Vagina (tissue), 2 donors: ENCODE data around the gene NLGN2. TPM values are rescaled to one million over a fixed set of nuclear protein-coding genes. Genes with fewer than 3 reads are reported as not detected.

Experiments used
- DNase-seq, 2 donors: peaks; one replicate each; pipeline ENCODE4 v3.0.0-alpha.2; 2017; ENCODE audit errors: extremely low spot score in 2 of 2
- H3K27ac ChIP-seq: fragments of 200-600 bp; sonication (generic); one replicate; pipeline ENCODE4 v1.5.1; 2019
- H3K27me3 ChIP-seq: fragments of 200-600 bp; sonication (generic); one replicate; pipeline ENCODE4 v1.5.1; 2019
- H3K36me3 ChIP-seq, 2 donors: fragments of 200-600 bp; sonication (generic); one replicate each; pipeline ENCODE4 v1.5.1; 2017 to 2019
- H3K4me1 ChIP-seq: fragments of 200-600 bp; sonication (generic); one replicate; pipeline ENCODE4 v1.5.1; 2019
- H3K4me3 ChIP-seq, 2 donors: fragments of 200-600 bp; sonication (generic); 1 replicate in 1 of 2; 2 replicates in 1 of 2; pipeline ENCODE4 v1.5.1; 2016 to 2019
- H3K9me3 ChIP-seq: fragments of 200-600 bp; sonication (generic); one replicate; pipeline ENCODE4 v1.5.1; 2019
- POLR2A ChIP-seq, 2 donors: fragments of 450-650 bp; IDR thresholded peaks; one replicate each; pipeline ENCODE4 v1.6.1; 2017; ENCODE audit warnings: antibody characterized with exemption in 2 of 2, mild to moderate bottlenecking in 2 of 2, moderate library complexity in 2 of 2
- POLR2AphosphoS5 ChIP-seq, 2 donors: sonication (generic); formaldehyde crosslinking; IDR thresholded peaks; one replicate each; pipeline ENCODE4 v1.9.0; 2017; ENCODE audit warnings: antibody characterized with exemption in 2 of 2, mild to moderate bottlenecking in 2 of 2, low read depth in 1 of 2; ENCODE audit not compliant: insufficient read depth in 1 of 2
- intact Hi-C: fragments of 100-400 bp; cut with DNase I; formaldehyde crosslinking; loops from one replicate; pipeline ENCODE4 v1.15.1; 2023
- total RNA-seq: library from RNA; depleted of rRNA; stranded (reverse); fragments of >200 nt; gene quantifications from one replicate; pipeline ENCODE4 v1.2.3, GENCODE V29; 2016
- TF ChIP-seq, protein P1 (sequence below), 3 experiments: fragments of 450-650 bp in 2 of 3; fragments of 200-600 bp in 1 of 3; sonication (generic) in 1 of 3; IDR thresholded peaks; one replicate each; pipeline ENCODE4 v1.5.1; 2017 to 2019; ENCODE audit warnings: antibody characterized with exemption in 3 of 3, mild to moderate bottlenecking in 2 of 3, moderate library complexity in 2 of 3

Gene NLGN2
- total RNA-seq, 1 donor from 2014 or later: 25.5 TPM

DNA sequence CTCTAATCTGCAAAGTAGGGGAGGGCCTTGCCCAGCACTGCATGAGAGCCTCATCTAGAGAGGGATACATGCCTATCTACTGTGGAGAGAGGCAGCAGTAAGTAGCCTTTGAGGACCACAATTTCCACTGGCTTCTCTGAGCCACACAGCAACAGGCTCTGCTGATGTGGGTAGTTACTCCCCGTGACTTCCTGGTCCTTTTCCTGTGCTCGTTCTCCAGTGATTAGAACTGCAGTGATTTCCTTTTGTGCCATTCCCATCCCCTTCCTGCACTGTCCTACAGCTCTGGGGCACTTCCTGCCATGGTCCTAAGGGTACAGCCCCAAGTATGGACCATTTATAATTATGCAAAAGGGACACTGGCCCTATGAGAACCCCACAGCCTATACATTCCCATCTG lies 16.3 kb upstream of the NLGN2 start:
- Histone ChIP-seq H3K27me3 (no peaks in the 10 kb centered on the region), H3K27ac (no peak overlapping the region), H3K9me3 (no peaks in the 10 kb centered on the region), H3K36me3 (peaks cover 0 to 16% of the 10 kb centered on the region in 2 donors), H3K4me3 (no peak overlapping the region), H3K4me1 (peaks cover 23% of the 10 kb centered on the region)
- TF ChIP-seq POLR2AphosphoS5 (IDR thresholded peaks at IDR 0.05; ENCODE audit: insufficient read depth in 1 of 2, low read depth in 1 of 2): no peak
- no peak for TF ChIP-seq POLR2A (IDR thresholded peaks at IDR 0.05)
- TF ChIP-seq, protein P1, sequence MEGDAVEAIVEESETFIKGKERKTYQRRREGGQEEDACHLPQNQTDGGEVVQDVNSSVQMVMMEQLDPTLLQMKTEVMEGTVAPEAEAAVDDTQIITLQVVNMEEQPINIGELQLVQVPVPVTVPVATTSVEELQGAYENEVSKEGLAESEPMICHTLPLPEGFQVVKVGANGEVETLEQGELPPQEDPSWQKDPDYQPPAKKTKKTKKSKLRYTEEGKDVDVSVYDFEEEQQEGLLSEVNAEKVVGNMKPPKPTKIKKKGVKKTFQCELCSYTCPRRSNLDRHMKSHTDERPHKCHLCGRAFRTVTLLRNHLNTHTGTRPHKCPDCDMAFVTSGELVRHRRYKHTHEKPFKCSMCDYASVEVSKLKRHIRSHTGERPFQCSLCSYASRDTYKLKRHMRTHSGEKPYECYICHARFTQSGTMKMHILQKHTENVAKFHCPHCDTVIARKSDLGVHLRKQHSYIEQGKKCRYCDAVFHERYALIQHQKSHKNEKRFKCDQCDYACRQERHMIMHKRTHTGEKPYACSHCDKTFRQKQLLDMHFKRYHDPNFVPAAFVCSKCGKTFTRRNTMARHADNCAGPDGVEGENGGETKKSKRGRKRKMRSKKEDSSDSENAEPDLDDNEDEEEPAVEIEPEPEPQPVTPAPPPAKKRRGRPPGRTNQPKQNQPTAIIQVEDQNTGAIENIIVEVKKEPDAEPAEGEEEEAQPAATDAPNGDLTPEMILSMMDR (IDR thresholded peaks at IDR 0.05): no peak
- no peak for DNase-seq
- intact Hi-C loops: loop anchor here (5.0 kb wide), 1 partner anchor 96 kb away; no protein-coding TSS in a partner anchor

DNA sequence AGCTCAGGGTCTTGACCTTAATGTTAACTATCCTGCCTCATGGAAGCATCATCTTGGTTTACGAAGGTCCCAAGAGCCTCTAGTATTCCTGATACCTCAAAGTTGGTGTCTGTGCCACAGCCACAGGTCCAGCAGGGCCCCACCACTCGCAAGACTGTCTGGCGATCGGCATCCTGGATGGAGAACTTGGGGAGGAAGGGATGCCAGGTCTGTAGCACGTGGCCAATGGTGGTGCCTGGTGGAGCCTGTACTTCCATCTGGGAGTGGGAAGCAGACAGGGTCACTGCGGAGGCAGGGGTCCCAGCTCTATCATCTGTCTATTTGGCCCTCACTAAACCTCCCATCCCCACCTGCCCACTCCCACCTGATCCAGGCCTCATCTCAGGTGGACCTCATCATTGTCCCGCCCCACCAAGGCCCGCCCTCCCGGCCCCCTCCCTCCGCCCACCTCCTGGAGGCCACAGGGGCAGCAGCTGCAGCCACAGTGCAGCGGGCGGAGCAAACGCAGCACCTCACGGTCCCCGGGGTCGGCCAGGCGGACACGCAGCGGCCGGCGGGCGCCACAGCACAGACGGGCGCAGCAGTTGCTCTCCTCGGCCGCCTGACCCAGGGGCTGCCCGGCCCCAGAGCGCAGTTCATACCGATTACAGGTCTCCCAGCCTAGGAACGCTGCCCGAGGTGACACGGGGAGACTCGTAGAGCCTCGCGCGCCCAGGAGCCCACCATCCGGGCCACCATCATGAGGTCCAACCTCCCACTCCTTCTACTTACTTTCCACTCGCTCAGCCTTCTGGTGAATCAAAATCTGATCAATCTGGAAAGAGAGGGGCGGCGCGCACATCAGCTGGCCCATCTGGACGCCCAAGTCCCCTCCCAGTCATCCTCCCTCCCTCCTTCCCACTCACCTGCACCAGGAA lies 14.7 kb upstream of the NLGN2 start:
- Histone ChIP-seq H3K4me3 (peak overlapping the region; percentile 60 to 94), H3K4me1 (peaks cover 23% of the 10 kb centered on the region), H3K9me3 (no peaks in the 10 kb centered on the region), H3K27ac (peak overlapping the region; percentile 86), H3K27me3 (no peaks in the 10 kb centered on the region), H3K36me3 (peaks cover 0 to 16% of the 10 kb centered on the region in 2 donors)
- intact Hi-C loops: loop anchor here (5.0 kb wide), 1 partner anchor 94 kb away; no protein-coding TSS in a partner anchor
- DNase-seq: no peak
- TF ChIP-seq POLR2AphosphoS5 (IDR thresholded peaks at IDR 0.05; ENCODE audit: insufficient read depth in 1 of 2, low read depth in 1 of 2): no peak
- TF ChIP-seq, protein P1 (IDR thresholded peaks at IDR 0.05): no peak
- no peak for TF ChIP-seq POLR2A (IDR thresholded peaks at IDR 0.05)

DNA sequence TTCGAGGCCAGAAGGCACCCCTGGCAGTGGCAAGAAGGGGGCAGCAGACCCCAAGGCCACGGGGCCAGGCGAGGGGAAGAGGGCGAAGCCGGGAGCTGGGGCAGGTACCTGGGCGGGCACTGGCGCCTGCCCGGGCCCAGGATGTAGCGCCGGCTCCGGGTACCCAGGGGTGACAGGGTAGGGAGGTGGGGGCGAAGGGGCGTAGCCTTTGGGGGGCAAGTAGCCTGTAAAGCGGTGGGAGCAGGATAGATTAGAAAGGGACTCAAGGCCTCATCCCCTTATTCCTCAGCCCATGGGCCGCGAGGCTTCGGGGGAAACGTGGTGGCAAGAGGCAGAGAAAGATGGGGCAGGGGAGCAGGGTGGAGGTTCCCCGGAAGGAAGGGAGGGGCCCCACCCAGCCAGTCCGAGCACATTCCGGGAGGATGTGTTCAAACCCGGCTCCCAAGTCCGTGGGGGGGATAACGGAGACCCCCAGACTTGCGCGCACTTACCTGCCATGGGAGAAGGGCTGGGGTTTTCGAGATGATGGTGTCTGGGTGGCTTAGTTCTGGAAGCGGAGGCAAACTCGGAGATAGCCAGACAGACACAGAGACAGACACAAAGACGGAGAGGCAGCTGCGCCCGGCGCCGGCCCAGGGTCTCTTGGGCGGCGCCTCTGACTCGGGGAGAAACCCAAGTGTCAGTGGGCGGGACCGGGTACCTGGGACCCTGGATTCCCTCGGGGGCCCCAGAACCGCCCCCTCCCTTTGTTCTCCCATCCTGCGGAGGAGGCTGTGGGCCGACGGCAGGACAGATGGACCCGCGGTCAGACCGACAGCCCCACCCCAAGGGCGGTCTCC lies 13.8 kb upstream of the NLGN2 start:
- no peak for DNase-seq
- no peaks in the 10 kb centered on the region for H3K27me3 ChIP-seq
- TF ChIP-seq, protein P1 (IDR thresholded peaks at IDR 0.05): no peak
- TF ChIP-seq POLR2A (IDR thresholded peaks at IDR 0.05) (no peak), POLR2AphosphoS5 (IDR thresholded peaks at IDR 0.05; ENCODE audit: insufficient read depth in 1 of 2, low read depth in 1 of 2) (no peak)
- peak overlapping the region; percentile 60 to 94 for H3K4me3 ChIP-seq
- peaks cover 23% of the 10 kb centered on the region for H3K4me1 ChIP-seq
- intact Hi-C loops: loop anchor here (5.0 kb wide), 1 partner anchor 93 kb away; no protein-coding TSS in a partner anchor
- H3K36me3 ChIP-seq: peaks cover 0 to 13% of the 10 kb centered on the region in 2 donors
- H3K27ac ChIP-seq: peak overlapping the region; percentile 86
- no peaks in the 10 kb centered on the region for H3K9me3 ChIP-seq

DNA sequence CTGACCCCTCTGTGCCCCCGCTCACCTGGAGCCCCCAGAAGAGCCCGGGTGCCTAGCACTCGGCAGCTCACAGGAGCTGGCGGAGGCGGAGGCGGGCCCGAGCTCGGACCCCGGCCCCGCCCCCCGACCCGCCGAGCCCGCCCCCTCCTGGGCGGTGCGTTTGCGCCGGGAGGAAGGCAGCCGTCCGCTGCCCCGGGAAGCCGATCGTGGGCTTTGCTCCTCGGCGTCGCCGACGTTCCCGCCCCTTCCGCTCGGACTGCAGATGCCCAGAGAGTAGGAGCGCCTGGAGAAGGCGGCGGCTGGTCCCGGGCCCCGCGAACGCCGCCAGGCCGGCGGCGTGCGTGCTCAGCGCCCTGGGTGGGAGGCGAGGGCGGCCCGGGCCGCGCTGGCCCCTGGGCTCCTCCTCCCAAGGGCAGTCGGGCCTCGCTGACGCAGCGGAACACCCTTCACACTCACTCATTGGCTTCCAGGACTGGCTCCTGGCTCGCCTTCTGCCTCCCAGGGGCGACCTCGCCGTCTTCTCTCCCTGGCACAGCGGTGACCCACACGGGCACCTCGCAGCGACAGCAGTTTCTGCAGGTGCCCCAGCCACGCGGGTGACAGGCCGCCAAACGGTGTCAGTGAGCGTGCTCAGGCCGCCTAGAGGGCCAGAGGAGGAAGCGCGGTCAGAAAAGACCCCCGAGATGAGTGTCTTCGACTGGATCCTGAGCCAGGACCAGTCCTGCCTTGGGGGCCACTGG lies 13.0 kb upstream of the NLGN2 start, which contains the start of gene PLSCR3:
TSS of gene PLSCR3 (minus strand) at position 74 of the 740 bp plus-strand sequence. CDS start 415 bp downstream, outside the sequence.
- intact Hi-C loops: loop anchor here (5.0 kb wide), 1 partner anchor 93 kb away; no protein-coding TSS in a partner anchor
- TF ChIP-seq POLR2AphosphoS5 (IDR thresholded peaks at IDR 0.05; ENCODE audit: insufficient read depth in 1 of 2, low read depth in 1 of 2) (peak in 1 of 2 donors; percentile 83), POLR2A (IDR thresholded peaks at IDR 0.05) (peak in 1 of 2 donors; percentile 92)
- TF ChIP-seq, protein P1 (IDR thresholded peaks at IDR 0.05): peak in 2 of 3 experiments; percentile 32 to 35
- H3K27ac ChIP-seq: peak within 1 kb of the TSS; percentile 86
- H3K4me1 ChIP-seq: peaks cover 23% of the 10 kb centered on the region
- peak within 1 kb of the TSS; percentile 60 to 94 for H3K4me3 ChIP-seq
- no peaks in the 10 kb centered on the region for H3K9me3 ChIP-seq
- H3K36me3 ChIP-seq: peaks cover 0 to 7% of the 10 kb centered on the region in 2 donors
- no peaks in the 10 kb centered on the region for H3K27me3 ChIP-seq
- DNase-seq: no peak
